Stomach (tissue), 9 donors: Measurements from ENCODE around the gene HECW1. TPM values are rescaled to one million over a fixed set of nuclear protein-coding genes. Genes with fewer than 3 reads are reported as not detected.
"Not testable (repeated sequence)": the region's sequence is repeated elsewhere in the genome, so short reads cannot be mapped to it uniquely, and the experiment has no call there.

Experiments
- DNase-seq, 2 donors: peaks; one replicate each; pipeline versions ENCODE4 v3.0.0 to v3.0.0-alpha.2; 2013 to 2019
- H3K27ac ChIP-seq, 5 donors: fragments of 200-600 bp in 4 of 5; sonication (generic) in 4 of 5; one replicate each; pipeline ENCODE4 v1.5.1; 2013 to 2019; ENCODE audit warnings: mild to moderate bottlenecking in 1 of 5, moderate library complexity in 1 of 5
- H3K27me3 ChIP-seq, 3 donors: fragments of 200-600 bp; sonication (generic); one replicate each; pipeline ENCODE4 v1.5.1; 2017 to 2019; ENCODE audit warnings: mixed run types in 1 of 3
- H3K36me3 ChIP-seq, 4 donors: fragments of 200-600 bp; sonication (generic); 1 replicate in 3 of 4; 2 replicates in 1 of 4; pipeline ENCODE4 v1.5.1; 2016 to 2019
- H3K4me1 ChIP-seq, 4 donors: fragments of 200-600 bp; sonication (generic); one replicate each; pipeline ENCODE4 v1.5.1; 2016 to 2019
- H3K4me3 ChIP-seq, 4 donors: fragments of 200-600 bp; sonication (generic) in 3 of 4; one replicate each; pipeline ENCODE4 v1.5.1; 2016 to 2019; ENCODE audit warnings: mild to moderate bottlenecking in 1 of 4
- H3K9me3 ChIP-seq, 4 donors: fragments of 200-600 bp; sonication (generic); one replicate each; pipeline ENCODE4 v1.5.1; 2016 to 2019
- CTCF ChIP-seq, 7 experiments: fragments of 450-650 bp in 4 of 7; fragments of 200-600 bp in 3 of 7; sonication (generic) in 3 of 7; IDR thresholded peaks; one replicate each; pipeline ENCODE4 v1.5.1; 2016 to 2019; ENCODE audit warnings: antibody characterized with exemption in 7 of 7, control low read depth in 2 of 7, mild to moderate bottlenecking in 1 of 7
- EP300 ChIP-seq: sonication (generic); formaldehyde crosslinking; IDR thresholded peaks from one replicate; pipeline ENCODE4 v1.6.1; 2017; ENCODE audit warnings: antibody characterized with exemption
- POLR2A ChIP-seq, 4 donors: fragments of 450-650 bp; IDR thresholded peaks; one replicate each; pipeline ENCODE4 v1.6.1; 2016; ENCODE audit warnings: antibody characterized with exemption in 4 of 4, control low read depth in 2 of 4, mild to moderate bottlenecking in 1 of 4, moderate library complexity in 1 of 4
- POLR2AphosphoS5 ChIP-seq, 3 donors: sonication (generic); formaldehyde crosslinking; IDR thresholded peaks; one replicate each; pipeline ENCODE4 v1.6.1; 2016; ENCODE audit warnings: antibody characterized with exemption in 3 of 3
- WGBS, 5 donors: extraction: QIAGEN DNeasy Blood & Tissue Kit in 3 of 5; methylation state at CpG; one replicate each; pipeline versions ENCODE4 v1.1.5 to v1.1.7; 2013 to 2018; 5-methylcytosine and 5-hydroxymethylcytosine counted together
- intact Hi-C: fragments of 100-400 bp; cut with DNase I; formaldehyde crosslinking; loops from one replicate; pipeline ENCODE4 v1.15.1; 2023; ENCODE audit warnings: low total_unique reads
- polyA plus RNA-seq, 3 donors: library from polyadenylated mRNA; stranded (reverse); fragments of 200-250 nt; gene quantifications; one replicate each; pipeline ENCODE4 v1.2.3, GENCODE V29; 2013
- total RNA-seq, 5 donors: library from RNA; depleted of rRNA; stranded (reverse); fragments of >200 nt; gene quantifications; one replicate each; pipeline versions ENCODE4 v1.1.0 to v1.2.3, GENCODE V29; 2014 to 2016
- donor health status: healthy with polysubstance abuse.
- donor health status: Bipolar disorder and iron deficiency.
- donor health status: healthy.

Gene HECW1
- total and polyA plus RNA-seq, 8 donors: 0.29 to 11.1 (median 1.4) TPM; not detected in 1

GRCh38 chr7:43337811-43338210, 225.4 kb downstream of the HECW1 start:
- no peak for DNase-seq
- Histone ChIP-seq H3K36me3 (no peaks in the 10 kb centered on the region), H3K4me1 (no peaks in the 10 kb centered on the region), H3K4me3 (no peak overlapping the region), H3K27me3 (peaks cover 0 to 9% (median 0%) of the 10 kb centered on the region in 3 donors), H3K27ac (no peak overlapping the region), H3K9me3 (no peaks in the 10 kb centered on the region)
- WGBS, 5 donors: 55 to 90% (median 81%) methylated on average over 1 of the region's 1 CpG
- no peak for TF ChIP-seq EP300
- TF ChIP-seq CTCF (IDR thresholded peaks at IDR 0.05): no peak
- TF ChIP-seq POLR2AphosphoS5 (IDR thresholded peaks at IDR 0.05): no peak
- TF ChIP-seq POLR2A (IDR thresholded peaks at IDR 0.05): no peak
- intact Hi-C loops: no loop called here

GRCh38 chr7:43341132-43341531, 228.7 kb downstream of the HECW1 start:
- no peaks in the 10 kb centered on the region for H3K9me3 ChIP-seq
- H3K27me3 ChIP-seq: peaks cover 0 to 9% (median 0%) of the 10 kb centered on the region in 3 donors
- DNase-seq: no peak
- WGBS, 5 donors: 71 to 89% (median 78%) methylated on average over 2 of the region's 2 CpGs
- intact Hi-C loops: no loop called here
- H3K4me3 ChIP-seq: no peak overlapping the region
- no peaks in the 10 kb centered on the region for H3K4me1 ChIP-seq
- no peak for TF ChIP-seq CTCF (IDR thresholded peaks at IDR 0.05)
- TF ChIP-seq POLR2AphosphoS5 (IDR thresholded peaks at IDR 0.05): no peak
- no peak for TF ChIP-seq POLR2A (IDR thresholded peaks at IDR 0.05)
- TF ChIP-seq EP300: no peak
- no peaks in the 10 kb centered on the region for H3K36me3 ChIP-seq
- no peak overlapping the region for H3K27ac ChIP-seq

DNA sequence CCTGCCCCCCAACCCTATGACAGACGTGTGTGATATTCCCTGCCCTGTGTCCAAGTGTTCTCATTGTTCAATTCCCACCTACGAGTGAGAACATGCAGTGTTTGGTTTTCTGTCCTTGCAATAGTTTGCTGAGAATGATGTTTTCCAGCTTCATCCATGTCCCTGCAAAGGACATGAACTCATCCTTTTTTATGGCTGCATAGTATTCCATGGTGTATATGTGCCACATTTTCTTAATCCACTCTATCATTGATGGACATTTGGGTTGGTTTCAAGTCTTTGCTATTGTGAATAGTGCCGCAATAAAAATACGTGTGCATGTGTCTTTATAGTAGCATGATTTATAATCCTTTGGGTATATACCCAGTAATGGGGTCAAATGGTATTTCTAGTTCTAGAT, 231.0 kb downstream of the HECW1 start:
- H3K4me3 ChIP-seq, intact Hi-C loops, H3K27ac ChIP-seq, H3K4me1 ChIP-seq, H3K36me3 ChIP-seq, H3K9me3 ChIP-seq, DNase-seq, H3K27me3 ChIP-seq: not testable (repeated sequence)
- WGBS, 5 donors: 76 to 92% (median 87%) methylated on average over 4 of the region's 4 CpGs

DNA sequence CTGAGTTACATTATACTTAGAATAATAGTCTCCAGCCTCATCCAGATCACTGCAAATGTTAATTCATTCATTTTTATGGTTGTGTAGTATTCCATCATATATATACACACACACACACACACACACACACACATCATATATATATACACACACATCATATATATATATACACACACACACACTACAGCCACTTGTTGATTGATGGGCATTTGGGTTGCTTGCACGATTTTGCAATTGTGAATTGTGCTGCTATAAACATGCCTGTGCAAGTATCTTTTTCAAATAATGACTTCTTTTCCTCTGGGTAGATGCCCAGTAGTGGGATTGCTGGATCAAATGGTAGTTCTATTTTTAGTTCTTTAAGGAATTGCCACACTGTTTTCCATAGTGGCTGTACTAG, 233.2 kb downstream of the HECW1 start:
- H3K9me3 ChIP-seq, intact Hi-C loops, H3K4me3 ChIP-seq, H3K4me1 ChIP-seq, H3K36me3 ChIP-seq, H3K27ac ChIP-seq, H3K27me3 ChIP-seq, DNase-seq: not testable (repeated sequence)
- 0 to 81% (median 68%) methylated on average over 1 of the region's 1 CpG for WGBS, 5 donors

- WGBS, 5 donors: 77 to 86% (median 83%) methylated on average over 3 of the region's 3 CpGs
- no peaks in the 10 kb centered on the region for H3K27me3 ChIP-seq
- no peak for TF ChIP-seq CTCF (IDR thresholded peaks at IDR 0.05)
- intact Hi-C loops: no loop called here
- H3K36me3 ChIP-seq: no peaks in the 10 kb centered on the region
- peaks cover 0 to 15% (median 6%) of the 10 kb centered on the region in 4 donors for H3K9me3 ChIP-seq
- DNase-seq: no peak
- H3K4me1 ChIP-seq: no peaks in the 10 kb centered on the region
- no peak overlapping the region for H3K4me3 ChIP-seq
- H3K27ac ChIP-seq: no peak overlapping the region
Observed at GRCh38 chr7:43351683-43352082, 239.2 kb downstream of the HECW1 start.

- H3K27ac ChIP-seq: no peak overlapping the region
- no peaks in the 10 kb centered on the region for H3K27me3 ChIP-seq
- no peak overlapping the region for H3K4me3 ChIP-seq
- WGBS, 5 donors: 89 to 100% (median 92%) methylated on average over 1 of the region's 1 CpG
- TF ChIP-seq POLR2A (IDR thresholded peaks at IDR 0.05): no peak
- DNase-seq: no peak
- H3K4me1 ChIP-seq: no peaks in the 10 kb centered on the region
- intact Hi-C loops: no loop called here
- H3K36me3 ChIP-seq: no peaks in the 10 kb centered on the region
- peaks cover 0 to 15% (median 6%) of the 10 kb centered on the region in 4 donors for H3K9me3 ChIP-seq
Observed at GRCh38 chr7:43353902-43354301, 241.5 kb downstream of the HECW1 start.
